KBM-7 (cell line): Measurements from ENCODE around the gene FOXD1.
A peak's percentile ranks its signal among the peaks of the same experiment; 100 is the strongest.
"Not testable (repeated sequence)": the region's sequence is repeated elsewhere in the genome, so short reads cannot be mapped to it uniquely, and the experiment has no call there.

Experiments used
- DNase-seq: peaks from one replicate; pipeline ENCODE4 v3.0.0-alpha.2; 2015
- in situ Hi-C: fragments of 300-500 bp; cut with MboI; formaldehyde crosslinking; loops from 2 replicates; pipeline ENCODE4 v1.14.3; 2020; ENCODE audit warnings: low sequenced_read_pairs, low pct_unique_long_range_greater_than_20kb, mixed read lengths

The FOXD1 gene

GRCh38 chr5:73448463-73449136 is at the start of gene FOXD1:
Gene FOXD1, minus strand, starts transcription at chr5:73448777. Its CDS starts 415 bp downstream, at chr5:73448362.
- in situ Hi-C loops, result no loop called here

GRCh38 chr5:73497497-73498056 is 49.0 kb upstream of the FOXD1 start:
- DNase-seq, result no peak
- in situ Hi-C loops, result no loop called here

More at GRCh38 chr5:73448463-73449136, at the start of gene FOXD1:
- peak; percentile 86 for DNase-seq

GRCh38 chr5:73496984-73497457 is 48.4 kb upstream of the FOXD1 start:
- in situ Hi-C loops, result no loop called here
- DNase-seq, result peak; percentile 77

- no peak for DNase-seq
- in situ Hi-C loops, result no loop called here
Measured at GRCh38 chr5:73495772-73496335, 47.3 kb upstream of the FOXD1 start.

- in situ Hi-C loops, result no loop called here
- no peak for DNase-seq
Measured at GRCh38 chr5:73494721-73495120, 46.1 kb upstream of the FOXD1 start.

- no peak for DNase-seq
- in situ Hi-C loops, result no loop called here
Measured at GRCh38 chr5:73493421-73493820, 44.8 kb upstream of the FOXD1 start.

GRCh38 chr5:73491155-73491554 is 42.6 kb upstream of the FOXD1 start:
- DNase-seq, result no peak
- in situ Hi-C loops, result no loop called here

- DNase-seq, result no peak
- in situ Hi-C loops, result no loop called here
Measured at GRCh38 chr5:73490088-73490487, 41.5 kb upstream of the FOXD1 start.

- DNase-seq, result no peak
- in situ Hi-C loops, result no loop called here
Measured at GRCh38 chr5:73488806-73489205, 40.2 kb upstream of the FOXD1 start.

GRCh38 chr5:73487815-73488214 is 39.2 kb upstream of the FOXD1 start:
- in situ Hi-C loops, result no loop called here
- no peak for DNase-seq

- DNase-seq, in situ Hi-C loops: not testable (repeated sequence)
Measured at GRCh38 chr5:73487257-73487656, 38.7 kb upstream of the FOXD1 start.

GRCh38 chr5:73486119-73486899 is 37.7 kb upstream of the FOXD1 start:
- no peak for DNase-seq
- in situ Hi-C loops, result no loop called here

GRCh38 chr5:73485715-73486114 is 37.1 kb upstream of the FOXD1 start:
- no peak for DNase-seq
- in situ Hi-C loops, result no loop called here

- in situ Hi-C loops, result no loop called here
- DNase-seq, result no peak
Measured at GRCh38 chr5:73484511-73484910, 35.9 kb upstream of the FOXD1 start.

GRCh38 chr5:73483676-73484075 is 35.1 kb upstream of the FOXD1 start:
- in situ Hi-C loops, result no loop called here
- DNase-seq, result no peak

GRCh38 chr5:73482383-73483136 is 34.0 kb upstream of the FOXD1 start:
- no peak for DNase-seq
- in situ Hi-C loops, result no loop called here

- in situ Hi-C loops, result no loop called here
Measured at GRCh38 chr5:73480500-73480899, 31.9 kb upstream of the FOXD1 start.

GRCh38 chr5:73472116-73472515 is 23.5 kb upstream of the FOXD1 start:
- no peak for DNase-seq
- in situ Hi-C loops, result no loop called here

More at GRCh38 chr5:73480500-73480899, 31.9 kb upstream of the FOXD1 start:
- no peak for DNase-seq

GRCh38 chr5:73471654-73472053 is 23.1 kb upstream of the FOXD1 start:
- no peak for DNase-seq
- in situ Hi-C loops, result no loop called here
